ENCODE data around the gene FOXK2. TPM values are rescaled to one million over a fixed set of nuclear protein-coding genes. Genes with fewer than 3 reads are reported as not detected.

Gene FOXK2
- total RNA-seq, 1 donor from 2014 or later = 76.6 TPM

DNA sequence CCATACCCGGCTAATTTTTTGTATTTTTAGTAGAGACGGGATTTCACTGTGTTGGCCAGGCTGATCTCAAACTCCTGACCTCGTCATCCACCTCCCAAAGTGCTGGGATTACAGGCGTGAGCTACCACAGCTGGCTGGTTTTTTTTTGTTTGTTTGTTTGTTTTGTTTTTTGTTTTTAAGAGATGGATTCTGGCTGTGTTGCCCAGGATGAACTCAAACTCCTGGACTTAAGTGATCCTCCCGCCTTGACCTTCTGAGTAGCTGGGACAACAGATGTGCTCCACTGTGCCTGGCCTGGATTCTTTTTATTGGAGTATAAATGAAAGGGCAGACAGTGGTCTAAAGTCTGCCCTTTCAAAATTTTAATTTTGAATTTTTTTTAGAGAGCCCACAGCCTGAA lies 44.7 kb downstream of the FOXK2 start:
- DNase-seq (ENCODE audit: low spot score, unreplicated experiment) = no peak
- peaks cover 24% of the 10 kb centered on the region for H3K4me1 Mint-ChIP-seq (ENCODE audit: low read depth)
- peaks cover 14% of the 10 kb centered on the region for H3K36me3 Mint-ChIP-seq (ENCODE audit: insufficient read depth)
- no peak overlapping the region for H3K27ac Mint-ChIP-seq
- no peaks in the 10 kb centered on the region for H3K27me3 Mint-ChIP-seq
- H3K9me3 Mint-ChIP-seq (ENCODE audit: low read depth) = no peaks in the 10 kb centered on the region
- H3K4me3 Mint-ChIP-seq (ENCODE audit: low read depth) = no peak overlapping the region
- TF ChIP-seq, protein P1, sequence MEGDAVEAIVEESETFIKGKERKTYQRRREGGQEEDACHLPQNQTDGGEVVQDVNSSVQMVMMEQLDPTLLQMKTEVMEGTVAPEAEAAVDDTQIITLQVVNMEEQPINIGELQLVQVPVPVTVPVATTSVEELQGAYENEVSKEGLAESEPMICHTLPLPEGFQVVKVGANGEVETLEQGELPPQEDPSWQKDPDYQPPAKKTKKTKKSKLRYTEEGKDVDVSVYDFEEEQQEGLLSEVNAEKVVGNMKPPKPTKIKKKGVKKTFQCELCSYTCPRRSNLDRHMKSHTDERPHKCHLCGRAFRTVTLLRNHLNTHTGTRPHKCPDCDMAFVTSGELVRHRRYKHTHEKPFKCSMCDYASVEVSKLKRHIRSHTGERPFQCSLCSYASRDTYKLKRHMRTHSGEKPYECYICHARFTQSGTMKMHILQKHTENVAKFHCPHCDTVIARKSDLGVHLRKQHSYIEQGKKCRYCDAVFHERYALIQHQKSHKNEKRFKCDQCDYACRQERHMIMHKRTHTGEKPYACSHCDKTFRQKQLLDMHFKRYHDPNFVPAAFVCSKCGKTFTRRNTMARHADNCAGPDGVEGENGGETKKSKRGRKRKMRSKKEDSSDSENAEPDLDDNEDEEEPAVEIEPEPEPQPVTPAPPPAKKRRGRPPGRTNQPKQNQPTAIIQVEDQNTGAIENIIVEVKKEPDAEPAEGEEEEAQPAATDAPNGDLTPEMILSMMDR (IDR thresholded peaks at IDR 0.05; ENCODE audit: unreplicated experiment) = no peak

DNA sequence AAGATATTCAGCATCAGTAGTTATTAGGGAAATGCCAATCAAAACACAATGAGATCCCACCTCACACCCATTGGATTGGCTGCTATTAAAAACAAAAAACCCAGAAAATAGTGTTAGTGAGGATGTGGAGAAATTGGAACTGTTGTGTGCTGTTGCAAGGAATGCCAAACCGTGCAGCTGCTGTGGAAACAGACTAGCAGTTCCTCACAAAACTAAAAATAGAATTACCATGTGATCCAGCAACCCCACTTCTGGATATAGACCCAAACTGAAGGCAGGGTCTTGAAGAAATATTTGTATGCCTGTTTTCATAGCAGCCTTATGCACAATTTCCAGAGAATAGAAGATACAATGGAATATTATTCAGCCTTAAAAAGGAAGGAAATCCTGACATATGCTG lies 46.0 kb downstream of the FOXK2 start:
- TF ChIP-seq, protein P1 (IDR thresholded peaks at IDR 0.05; ENCODE audit: unreplicated experiment) = no peak
- no peak overlapping the region for H3K27ac Mint-ChIP-seq
- H3K27me3 Mint-ChIP-seq = no peaks in the 10 kb centered on the region
- H3K36me3 Mint-ChIP-seq (ENCODE audit: insufficient read depth) = peaks cover 18% of the 10 kb centered on the region
- H3K9me3 Mint-ChIP-seq (ENCODE audit: low read depth) = no peaks in the 10 kb centered on the region
- no peak for DNase-seq (ENCODE audit: low spot score, unreplicated experiment)
- no peak overlapping the region for H3K4me3 Mint-ChIP-seq (ENCODE audit: low read depth)
- H3K4me1 Mint-ChIP-seq (ENCODE audit: low read depth) = peaks cover 24% of the 10 kb centered on the region

DNA sequence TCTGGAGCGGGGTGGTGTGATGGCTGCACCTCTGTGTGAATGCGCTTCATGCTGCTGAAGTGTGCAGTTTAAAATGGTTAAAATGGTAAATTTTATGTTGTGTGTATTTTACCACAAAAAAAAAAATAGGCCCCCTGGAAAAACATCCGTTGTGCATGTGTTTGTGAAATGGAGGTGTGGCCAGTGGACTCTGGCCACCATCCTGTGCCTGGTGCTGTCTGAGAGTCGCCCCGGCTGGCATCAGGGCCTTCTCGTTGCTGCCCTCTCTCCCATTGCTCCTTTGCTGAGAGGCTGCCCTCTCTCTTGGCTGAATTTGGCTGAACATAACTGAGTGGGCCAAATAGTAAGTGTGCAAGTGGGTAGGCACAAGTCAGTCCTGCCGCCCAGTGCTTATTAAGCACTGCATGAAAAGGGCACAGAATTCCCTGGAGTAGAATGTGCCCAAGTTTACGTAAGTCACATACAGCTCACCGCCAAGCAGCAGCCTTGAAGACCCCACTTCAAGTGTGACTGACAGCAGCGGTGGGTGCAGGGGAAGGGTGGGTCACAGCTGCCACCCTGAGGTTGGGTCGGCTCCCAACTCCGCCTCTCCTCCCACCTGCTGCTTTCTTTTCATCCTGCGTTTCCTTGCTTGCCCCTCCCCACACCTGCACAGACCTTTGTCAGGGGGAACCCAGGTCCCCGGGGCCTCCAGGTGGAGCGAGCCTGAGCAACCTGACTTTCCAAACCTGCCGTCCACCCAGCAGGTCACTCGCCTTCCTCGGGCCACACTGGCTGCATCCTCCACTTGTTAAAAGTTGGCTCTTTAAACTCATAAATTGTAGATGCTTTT lies 46.8 kb downstream of the FOXK2 start:
- Mint-ChIP-seq H3K4me3 (ENCODE audit: low read depth) (no peak overlapping the region), H3K36me3 (ENCODE audit: insufficient read depth) (peaks cover 20% of the 10 kb centered on the region), H3K27ac (peak overlapping the region; percentile 71), H3K4me1 (ENCODE audit: low read depth) (peaks cover 18% of the 10 kb centered on the region), H3K27me3 (no peaks in the 10 kb centered on the region), H3K9me3 (ENCODE audit: low read depth) (no peaks in the 10 kb centered on the region)
- DNase-seq (ENCODE audit: low spot score, unreplicated experiment) = no peak
- TF ChIP-seq, protein P1 (IDR thresholded peaks at IDR 0.05; ENCODE audit: unreplicated experiment) = no peak

DNA sequence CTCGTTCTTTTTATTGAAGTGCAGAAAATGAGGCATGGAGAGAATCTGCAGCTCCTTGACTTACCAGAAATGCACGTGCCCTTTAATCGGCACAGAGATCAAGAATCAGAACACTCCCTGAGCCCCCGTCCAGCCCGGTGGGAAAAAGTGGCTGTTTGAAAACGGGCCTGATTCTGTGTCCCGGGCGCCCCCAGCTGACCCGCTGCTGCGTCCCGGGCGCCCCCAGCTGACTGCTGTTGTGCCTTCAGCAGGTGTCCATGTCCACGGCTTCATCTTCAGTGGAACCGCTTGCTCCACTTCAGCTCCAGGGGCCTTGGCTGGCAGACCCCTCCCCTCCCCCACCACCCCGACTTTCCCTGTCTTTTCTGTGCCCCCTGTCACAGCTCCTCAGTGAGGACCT lies 47.8 kb downstream of the FOXK2 start:
- Mint-ChIP-seq H3K36me3 (ENCODE audit: insufficient read depth) (peaks cover 21% of the 10 kb centered on the region), H3K9me3 (ENCODE audit: low read depth) (no peaks in the 10 kb centered on the region), H3K4me1 (ENCODE audit: low read depth) (peaks cover 15% of the 10 kb centered on the region), H3K27me3 (no peaks in the 10 kb centered on the region), H3K27ac (peak overlapping the region; percentile 62), H3K4me3 (ENCODE audit: low read depth) (no peak overlapping the region)
- no peak for DNase-seq (ENCODE audit: low spot score, unreplicated experiment)
- TF ChIP-seq, protein P1 (IDR thresholded peaks at IDR 0.05; ENCODE audit: unreplicated experiment) = no peak

DNA sequence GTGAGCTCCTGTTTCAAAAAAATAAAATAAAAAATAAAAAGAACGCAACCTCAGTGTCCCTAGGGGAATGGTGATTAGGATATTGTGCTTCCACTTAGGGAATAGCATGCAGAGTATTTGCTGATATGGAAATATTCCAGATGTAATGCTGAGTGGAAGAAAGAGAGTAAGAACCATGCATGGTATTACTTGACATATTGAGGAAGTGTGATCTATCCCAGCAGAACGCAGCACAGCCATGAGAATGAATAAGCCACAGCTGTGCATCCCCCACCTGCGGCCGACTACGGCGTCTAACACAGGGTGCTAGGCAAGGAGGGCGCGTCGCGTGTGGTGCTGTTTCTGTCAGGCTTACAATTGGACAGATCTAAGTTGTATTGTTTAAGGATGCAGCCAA lies 49.5 kb downstream of the FOXK2 start:
- Mint-ChIP-seq H3K9me3 (ENCODE audit: low read depth) (no peaks in the 10 kb centered on the region), H3K4me3 (ENCODE audit: low read depth) (no peak overlapping the region), H3K36me3 (ENCODE audit: insufficient read depth) (peaks cover 22% of the 10 kb centered on the region), H3K4me1 (ENCODE audit: low read depth) (peaks cover 9% of the 10 kb centered on the region), H3K27me3 (no peaks in the 10 kb centered on the region), H3K27ac (peak overlapping the region; percentile 50)
- DNase-seq (ENCODE audit: low spot score, unreplicated experiment) = no peak
- TF ChIP-seq, protein P1 (IDR thresholded peaks at IDR 0.05; ENCODE audit: unreplicated experiment) = no peak
